Hepatic stellate cell (primary cell): ENCODE measurements around the gene GGPS1.
A peak's percentile ranks its signal among the peaks of the same experiment; 100 is the strongest.
"Not testable (repeated sequence)": the region's sequence is repeated elsewhere in the genome, so short reads cannot be mapped to it uniquely, and the experiment has no call there.

ENCODE experiments used
- DNase-seq: peaks from one replicate; pipeline ENCODE4 v3.0.0; 2011; ENCODE audit warnings: low spot score

The GGPS1 gene

GRCh38 chr1:235339746-235340145 is 11.4 kb downstream of the GGPS1 start:
- DNase-seq = no peak

- DNase-seq = no peak
Observed at GRCh38 chr1:235341334-235341733, 13.0 kb downstream of the GGPS1 start.

GRCh38 chr1:235342039-235342438 is 13.7 kb downstream of the GGPS1 start:
- no peak for DNase-seq

- DNase-seq = no peak
Observed at GRCh38 chr1:235342471-235342870, 14.1 kb downstream of the GGPS1 start.

GRCh38 chr1:235343726-235344125 is 15.4 kb downstream of the GGPS1 start:
- DNase-seq = no peak

GRCh38 chr1:235351441-235351840 is 23.1 kb downstream of the GGPS1 start:
- no peak for DNase-seq

- no peak for DNase-seq
Observed at GRCh38 chr1:235351898-235352297, 23.5 kb downstream of the GGPS1 start.

GRCh38 chr1:235357485-235358373 is 29.4 kb downstream of the GGPS1 start:
- DNase-seq = no peak

- no peak for DNase-seq
Observed at GRCh38 chr1:235358899-235359298, 30.5 kb downstream of the GGPS1 start.

- not testable (repeated sequence) for DNase-seq
Observed at GRCh38 chr1:235364189-235364588, 35.8 kb downstream of the GGPS1 start.

GRCh38 chr1:235366286-235366685 is 37.9 kb downstream of the GGPS1 start:
- no peak for DNase-seq

- DNase-seq = peak; percentile 97
Observed at GRCh38 chr1:235367000-235367908, 38.9 kb downstream of the GGPS1 start, which contains the start of gene TBCE. TSS of gene TBCE (plus strand) at chr1:235367427. CDS start at chr1:235380050, 12,623 bp downstream.

GRCh38 chr1:235368428-235368827 is 40.1 kb downstream of the GGPS1 start:
- no peak for DNase-seq

GRCh38 chr1:235369802-235370201 is 41.4 kb downstream of the GGPS1 start:
- no peak for DNase-seq

GRCh38 chr1:235375919-235376605 is 47.7 kb downstream of the GGPS1 start:
- no peak for DNase-seq

GRCh38 chr1:235378134-235378735 is 49.9 kb downstream of the GGPS1 start:
- not testable (repeated sequence) for DNase-seq

GRCh38 chr1:235381955-235382739 is 53.8 kb downstream of the GGPS1 start:
- not testable (repeated sequence) for DNase-seq

GRCh38 chr1:235385633-235386032 is 57.3 kb downstream of the GGPS1 start:
- DNase-seq = not testable (repeated sequence)

GRCh38 chr1:235391874-235392273 is 63.5 kb downstream of the GGPS1 start:
- DNase-seq = no peak
